Activated CD8-positive, alpha-beta memory T cell treated with anti-CD3 and anti-CD28 coated beads, Interleukin-2, amount 50 U/mL, for 4 hours (primary cell): ENCODE data around the gene VAMP2.

Experiments
- DNase-seq: peaks from one replicate; pipeline ENCODE4 v3.0.0-alpha.2; 2020

The VAMP2 gene

GRCh38 chr17:8141741-8142140 is 21.0 kb downstream of the VAMP2 start:
- DNase-seq = no peak

DNA sequence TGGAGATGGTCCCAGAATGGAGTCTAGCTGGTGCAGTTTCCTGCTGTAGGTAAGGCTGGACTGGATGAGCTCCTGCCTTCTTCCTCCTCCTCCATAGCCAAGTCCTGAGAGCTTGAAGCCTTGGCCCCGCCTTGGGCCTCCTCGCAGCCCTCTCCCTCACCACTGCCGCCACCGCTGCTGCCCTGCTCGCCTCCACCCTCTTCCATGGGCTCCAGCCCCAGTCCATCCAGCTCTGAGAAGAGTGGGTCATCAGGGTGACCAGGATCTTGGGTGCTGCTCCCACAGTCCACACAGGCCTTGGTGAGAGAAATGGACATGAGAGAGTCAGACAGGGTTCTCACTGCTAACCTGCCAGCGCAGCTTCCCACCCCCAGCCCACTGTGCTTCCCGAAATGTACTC is 21.7 kb downstream of the VAMP2 start:
- DNase-seq = no peak

DNA sequence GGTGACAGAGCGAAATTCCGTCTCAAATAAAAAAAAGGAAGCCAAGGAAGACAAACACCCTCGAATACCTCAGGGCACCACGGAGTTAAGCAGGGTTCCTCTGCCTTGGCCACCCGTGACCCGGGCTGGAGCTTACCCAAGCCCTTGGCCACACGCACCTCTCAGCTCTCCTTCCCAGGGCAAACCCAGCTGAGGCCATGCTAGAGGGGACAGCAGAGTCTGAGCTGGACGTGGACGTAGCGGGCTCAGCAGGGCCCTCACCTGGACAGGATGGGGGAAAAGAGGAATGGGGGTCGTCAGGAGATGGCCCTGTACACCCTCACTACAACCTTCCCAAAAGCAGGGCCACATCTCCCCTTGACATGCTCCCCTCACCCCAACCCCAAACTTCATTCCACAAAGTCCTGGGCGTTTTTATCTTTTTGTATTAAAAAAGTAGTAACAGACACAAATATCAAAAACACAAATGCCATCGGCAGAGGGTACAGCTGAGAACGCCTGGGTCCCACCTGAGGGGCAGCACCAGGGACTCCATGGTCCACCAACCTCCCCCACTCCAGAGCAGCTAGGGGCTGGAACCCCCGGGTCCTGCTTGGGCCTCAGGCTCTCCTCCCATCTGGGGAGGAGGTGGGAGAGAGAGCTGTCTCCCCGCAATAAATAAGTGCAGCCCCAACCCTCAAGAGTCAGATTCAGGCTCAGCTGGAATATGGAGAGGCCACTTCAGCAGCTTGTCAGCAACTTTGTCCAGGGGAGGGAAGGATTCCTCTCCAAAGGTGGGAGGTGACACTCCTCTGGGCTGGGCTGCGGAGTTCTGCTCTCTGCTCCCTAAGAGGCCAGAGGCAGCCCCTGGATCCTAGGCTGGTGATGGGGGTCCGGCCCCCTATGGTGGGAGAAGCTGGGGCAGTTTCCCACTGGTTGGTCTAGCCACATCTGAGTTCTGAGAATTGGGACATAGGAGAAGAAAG is 22.4 kb downstream of the VAMP2 start:
- no peak for DNase-seq

DNA sequence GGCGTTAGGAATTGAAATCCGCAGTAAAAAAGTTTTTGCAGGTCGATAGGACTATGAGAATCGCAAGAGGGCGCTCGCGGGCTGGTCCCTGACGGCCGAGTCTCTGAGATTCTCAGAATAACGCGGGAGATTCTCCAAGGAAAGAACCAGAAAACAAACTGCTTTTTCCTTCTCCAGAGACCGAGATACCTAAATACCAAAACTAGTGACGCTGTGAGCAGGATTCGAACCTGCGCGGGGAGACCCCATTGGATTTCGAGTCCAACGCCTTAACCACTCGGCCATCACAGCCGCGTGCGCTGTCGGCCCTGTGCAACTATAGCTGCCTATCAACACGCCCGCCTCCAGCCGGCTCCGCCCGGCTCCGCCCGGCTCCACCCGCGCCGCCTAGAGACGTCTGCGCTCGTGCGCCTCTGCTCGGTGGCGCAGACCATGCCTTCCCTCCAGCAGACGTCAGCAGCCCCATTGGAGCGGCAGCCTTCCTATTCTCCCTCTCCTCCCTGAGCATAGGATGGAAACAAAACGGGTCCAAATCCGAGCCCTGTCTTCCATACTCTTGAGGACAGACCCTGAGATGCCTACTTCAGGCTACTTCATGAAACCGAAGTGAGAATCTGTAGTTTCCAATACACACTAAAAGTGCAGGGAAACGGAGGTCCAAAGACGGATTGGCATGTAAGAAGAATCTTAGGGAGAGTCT is 23.9 kb downstream of the VAMP2 start:
- DNase-seq = peak; percentile 93

DNA sequence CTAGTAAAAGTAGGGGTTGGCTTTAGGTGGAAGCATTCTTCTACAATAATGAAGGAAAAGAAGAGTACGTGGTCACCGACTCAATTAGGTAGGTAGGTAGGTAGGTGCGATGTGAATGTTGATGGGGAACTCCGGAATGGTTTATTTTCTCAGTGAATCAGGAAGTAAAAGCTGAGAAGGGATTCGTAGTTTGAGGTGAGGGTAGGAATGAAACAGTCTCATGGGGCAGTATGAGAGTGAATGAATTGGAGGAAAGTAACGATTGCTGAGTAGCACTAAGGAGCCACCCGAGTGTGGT is 24.4 kb downstream of the VAMP2 start:
- DNase-seq = no peak

DNA sequence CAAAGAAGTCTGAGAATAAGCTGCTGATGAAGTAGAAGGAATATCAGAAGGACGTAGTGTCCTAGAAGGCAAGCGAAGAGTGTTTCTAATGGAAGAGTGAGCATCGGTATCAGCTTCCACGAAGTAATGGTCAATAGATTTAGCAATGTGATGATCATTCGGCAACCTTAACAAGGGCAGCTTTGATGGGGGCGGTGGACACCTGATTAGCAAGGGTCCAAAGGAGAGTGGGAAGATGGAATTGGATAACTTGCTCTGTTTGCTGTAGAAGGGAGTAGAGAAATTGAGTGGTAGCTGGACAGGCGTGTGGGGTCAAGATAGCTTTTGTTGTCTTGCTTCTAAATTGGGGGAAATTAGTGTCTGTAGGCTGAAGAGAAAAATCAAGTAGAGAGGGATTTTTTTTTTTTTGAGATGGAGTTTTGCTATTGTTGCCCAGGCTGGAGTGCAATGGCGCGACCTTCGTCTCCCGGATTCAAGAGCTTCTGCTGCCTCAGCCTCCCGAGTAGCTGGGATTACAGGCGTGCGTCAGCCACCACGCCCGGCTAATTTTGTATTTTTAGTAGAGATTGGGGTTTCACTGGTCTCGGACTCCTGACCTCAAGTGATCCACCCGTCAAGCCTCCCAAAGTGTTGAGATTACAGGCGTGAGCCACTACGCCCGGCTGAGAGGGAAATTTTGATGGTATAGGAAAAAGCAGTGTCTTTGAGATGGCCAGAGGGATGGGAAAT is 24.9 kb downstream of the VAMP2 start:
- DNase-seq = no peak

DNA sequence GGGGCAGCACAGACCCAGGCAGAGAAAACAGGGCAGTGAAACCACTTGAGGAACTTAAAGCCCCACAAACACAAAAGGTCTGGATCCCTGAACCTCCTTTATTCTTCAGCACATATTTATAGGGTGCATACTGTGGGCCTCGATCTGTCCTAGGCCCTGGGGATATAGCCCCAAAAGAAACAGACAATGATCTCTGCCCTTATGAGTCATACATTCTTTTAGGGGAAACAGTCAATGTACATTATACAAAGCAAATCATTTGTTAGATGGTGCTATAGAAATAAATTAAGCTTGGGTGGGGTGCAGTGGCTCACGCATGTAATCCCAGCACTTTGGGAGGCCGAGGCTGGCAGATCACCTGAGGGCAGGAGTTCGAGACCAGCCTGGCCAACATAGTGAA is 28.8 kb downstream of the VAMP2 start:
- no peak for DNase-seq

- DNase-seq = no peak
Measured at GRCh38 chr17:8133399-8133798, 29.3 kb downstream of the VAMP2 start.

GRCh38 chr17:8131844-8132441 is 30.8 kb downstream of the VAMP2 start:
- DNase-seq = no peak

GRCh38 chr17:8128125-8128784 is 34.5 kb downstream of the VAMP2 start:
- DNase-seq = no peak

DNA sequence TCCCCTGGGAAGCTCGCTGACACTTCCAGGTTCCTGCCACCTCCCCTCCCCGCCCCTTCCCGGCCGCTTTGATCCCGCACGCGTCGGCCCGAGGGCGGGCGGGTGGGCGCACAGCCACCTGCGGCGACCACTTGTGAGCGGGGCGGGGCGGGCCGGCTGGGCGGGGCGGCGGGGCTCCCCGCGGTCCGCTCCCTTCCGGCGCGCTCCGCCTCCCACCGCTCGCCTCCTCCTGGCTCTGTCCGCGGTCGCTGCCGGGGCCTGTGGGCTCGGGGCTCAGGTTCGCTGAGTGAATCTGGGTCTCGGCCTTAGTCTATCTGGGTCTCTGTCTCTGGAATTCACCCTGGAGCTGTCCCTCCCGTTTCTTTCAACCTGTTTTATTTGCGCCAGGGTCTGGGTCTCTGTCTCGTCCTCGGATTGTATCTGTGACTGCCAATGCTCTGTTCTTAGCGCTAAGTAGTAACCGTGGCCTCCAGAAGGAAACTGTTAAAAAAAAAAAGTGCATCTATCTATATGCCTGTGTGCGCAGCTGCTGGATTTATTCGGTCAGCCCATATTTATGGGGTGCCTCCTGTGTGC is 36.2 kb downstream of the VAMP2 start:
- no peak for DNase-seq

DNA sequence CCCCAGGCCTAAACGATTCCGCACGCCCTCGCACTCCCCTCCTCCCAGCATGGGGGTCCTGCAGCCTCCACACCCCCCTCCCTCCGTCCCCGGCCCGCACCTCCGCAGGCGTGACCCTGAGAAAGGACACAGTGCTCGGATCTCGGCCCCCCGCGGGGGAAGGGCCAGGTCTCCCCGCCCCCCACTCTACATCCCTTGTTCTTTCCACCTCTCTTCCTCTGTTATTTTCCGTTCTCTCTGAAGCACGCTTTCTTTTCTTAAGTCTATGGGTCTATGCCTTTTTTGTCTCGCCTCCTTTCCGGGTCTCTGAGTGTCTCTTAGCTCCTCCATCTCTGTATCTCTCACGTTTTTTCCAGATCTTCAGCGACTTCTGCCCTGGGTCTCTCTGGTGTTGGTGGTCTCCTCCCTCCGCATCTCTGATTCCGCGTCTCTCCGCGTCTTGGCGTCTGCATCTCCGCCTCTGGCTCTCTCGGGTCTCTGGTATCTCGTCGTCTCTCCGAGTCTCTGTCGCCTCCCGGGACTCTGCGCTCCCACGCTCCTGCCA is 36.7 kb downstream of the VAMP2 start:
- DNase-seq = no peak

- DNase-seq = peak; percentile 86
Measured at GRCh38 chr17:8125154-8125946, 37.4 kb downstream of the VAMP2 start.

DNA sequence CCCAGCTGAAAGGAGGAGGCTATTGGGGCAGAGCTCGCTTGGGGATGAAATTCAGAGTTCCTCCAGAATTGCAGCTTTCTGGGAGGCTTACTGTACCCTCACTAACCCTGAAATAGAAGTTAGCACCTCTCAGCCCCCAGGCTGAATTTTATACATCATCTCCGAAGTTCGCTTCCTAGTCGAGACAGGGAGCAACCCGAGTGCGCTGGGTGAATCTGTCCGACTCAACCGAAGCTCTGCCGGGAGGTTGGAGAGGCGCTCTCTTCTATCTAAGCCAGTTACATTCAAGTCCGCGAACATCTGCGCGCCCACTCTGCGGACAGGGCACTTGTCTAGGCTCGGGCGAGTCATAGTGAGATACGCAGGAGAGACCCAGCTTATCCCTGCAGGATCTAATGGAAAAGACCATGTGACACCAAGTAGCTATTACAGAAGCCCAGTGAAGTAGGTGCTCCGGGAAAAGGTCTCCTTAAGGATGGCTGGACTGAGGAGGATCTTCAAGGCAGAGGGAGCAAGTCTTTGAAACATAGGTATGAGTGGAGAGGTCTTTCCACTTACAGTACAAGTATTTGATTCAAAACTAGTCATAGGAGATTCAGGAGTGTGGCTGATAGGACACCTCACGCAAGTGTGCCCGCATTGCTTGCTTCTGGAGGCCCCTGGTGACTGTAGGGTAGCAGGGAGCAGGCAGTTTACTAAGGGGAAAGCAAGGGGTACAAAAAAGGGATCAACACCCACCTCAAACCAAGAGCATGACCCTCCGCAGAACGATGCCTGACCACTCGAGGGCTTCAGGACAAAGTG is 38.2 kb downstream of the VAMP2 start:
- no peak for DNase-seq

GRCh38 chr17:8123695-8124349 is 38.9 kb downstream of the VAMP2 start, which contains the start of gene HES7:
HES7 (minus strand) TSS chr17:8124106; CDS start chr17:8124084, 22 bp downstream.
- no peak for DNase-seq

GRCh38 chr17:8122924-8123694 is 39.6 kb downstream of the VAMP2 start:
- DNase-seq = peak; percentile 47

GRCh38 chr17:8122422-8122923 is 40.3 kb downstream of the VAMP2 start:
- DNase-seq = no peak

DNA sequence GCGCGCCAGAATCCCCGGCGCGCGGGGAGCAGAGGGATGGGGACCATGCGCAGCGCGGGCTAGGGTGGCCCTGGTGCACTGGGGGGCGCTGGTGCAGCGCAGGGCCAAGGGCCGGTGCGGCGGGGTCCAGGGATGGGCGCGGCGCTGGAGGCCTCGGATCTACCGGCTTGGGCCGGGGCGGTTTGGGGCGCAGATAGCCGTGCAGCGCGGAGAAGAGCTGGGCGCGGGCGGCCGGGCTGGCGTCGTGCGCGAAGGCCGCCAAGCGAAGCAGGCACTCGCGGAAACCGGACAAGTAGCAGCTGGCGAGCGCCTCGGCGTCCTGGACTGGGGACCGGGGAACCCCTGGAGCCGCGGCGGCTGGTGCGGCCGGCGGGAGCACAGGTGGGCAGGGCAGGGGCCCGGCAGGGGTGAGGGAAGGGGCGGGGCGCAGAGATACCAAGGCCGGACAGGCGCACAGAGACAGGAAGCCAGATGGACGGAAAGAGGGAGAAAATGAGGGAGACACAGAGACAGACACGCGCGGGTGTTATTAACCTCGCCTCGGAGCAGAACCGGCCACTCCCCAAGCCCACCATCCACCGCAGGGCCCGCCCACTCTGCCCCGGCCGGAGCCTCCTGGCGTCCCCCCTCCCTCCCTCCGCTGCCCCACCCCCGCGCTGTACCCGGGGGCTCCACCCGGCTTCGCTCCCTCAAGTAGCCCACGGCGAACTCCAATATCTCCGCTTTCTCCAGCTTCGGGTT is 40.9 kb downstream of the VAMP2 start:
- no peak for DNase-seq
